Measurements from ENCODE around the gene LDB1. TPM values are rescaled to one million over a fixed set of nuclear protein-coding genes. Genes with fewer than 3 reads are reported as not detected.

The LDB1 gene
- total and polyA plus RNA-seq, 10 of the 15 experiments (the other 5 are each of a cell fraction or from before 2014, with no cell fraction given): 1.7 to 71.5 (median 36.9) TPM

GRCh38 chr10:102117391-102118159 lies 2.6 kb downstream of the LDB1 start:
- Histone ChIP-seq H3K27me3 (replicated peaks in 1 of 2; ENCODE audit: control insufficient read depth in 2 of 2, insufficient read depth in 2 of 2, low read length in 1 of 2) (no peaks in the 10 kb centered on the region), H3K4me3 (peak overlapping the region; percentile 98; the same call in 1 of the 2 replicates), H2AFZ (ENCODE audit: control insufficient read depth, low read depth, low read length) (peak overlapping the region; percentile 59), H3K79me2 (ENCODE audit: control insufficient read depth, insufficient read depth, low read length) (peaks cover 74% of the 10 kb centered on the region), H3K36me3 (ENCODE audit: control insufficient read depth in 2 of 2, insufficient read depth in 2 of 2, low read length in 1 of 2) (no peaks in the 10 kb centered on the region; a peak in 1 of 4 replicates), H3K27ac (ENCODE audit: control insufficient read depth, insufficient read depth) (peak overlapping the region; percentile 73), H3K9me3 (replicated peaks; ENCODE audit: control insufficient read depth, insufficient read depth, low read length) (no peaks in the 10 kb centered on the region), H3K9ac (ENCODE audit: control insufficient read depth, insufficient read depth, low read length) (peak overlapping the region; percentile 88), H3K4me1 (ENCODE audit: control insufficient read depth, insufficient read depth, low read length) (peaks cover 53% of the 10 kb centered on the region), H3K4me2 (ENCODE audit: control insufficient read depth, insufficient read depth) (peak overlapping the region; percentile 99), H4K20me1 (ENCODE audit: control insufficient read depth, insufficient read depth) (no peaks in the 10 kb centered on the region)
- in situ Hi-C loops (cut with MboI): no loop called here
- FAIRE-seq (no peak), DNase-seq (ENCODE audit: low read depth, low spot score) (no peak), ATAC-seq (peak; percentile 48)
- ChIA-PET SMC1A (ENCODE audit: uncharacterized antibody, unreplicated experiment) (interaction anchor here (0.9 to 1.8 kb wide), 2 partner anchors 14 to 108 kb away, joined by 3 to 7 read pairs; partner anchors contain the start of gene PPRC1), RAD21 (ENCODE audit: unreplicated experiment) (interaction anchor here (1.4 to 1.7 kb wide), 2 partner anchors 35 to 277 kb away, joined by 8 read pairs; partner anchors contain the start of gene NOLC1), CTCF (interaction anchor here (0.7 to 4.7 kb wide), 8 partner anchors 14 to 276 kb away, joined by 3 to 28 read pairs (median 4); partner anchors contain the start of gene PPRC1), POLR2A (interaction anchor here (0.7 to 1.4 kb wide), 6 partner anchors 13 to 386 kb away, joined by 3 to 4 read pairs (median 3); partner anchors contain the start of genes NOLC1 and SUFU)
- intact Hi-C loops (cut with micrococcal nuclease; ENCODE audit: unreplicated experiment): loop anchor here (2.0 to 5.0 kb wide), 2 partner anchors 65 to 280 kb away; no protein-coding TSS in a partner anchor
- BruUV-seq (replicated peaks): TSS peak; percentile 52
- 54% methylated on average over 11 of the region's 12 CpGs for WGBS (ENCODE audit: insufficient coverage, insufficient replicate concordance, low lambda C conversion rate, missing lambda C conversion rate)
- TF ChIP-seq IKZF1 (conservative IDR thresholded peaks at IDR 0.05): peak; percentile 67; the same call in 1 of the 2 replicates
- TF ChIP-seq, protein P1, sequence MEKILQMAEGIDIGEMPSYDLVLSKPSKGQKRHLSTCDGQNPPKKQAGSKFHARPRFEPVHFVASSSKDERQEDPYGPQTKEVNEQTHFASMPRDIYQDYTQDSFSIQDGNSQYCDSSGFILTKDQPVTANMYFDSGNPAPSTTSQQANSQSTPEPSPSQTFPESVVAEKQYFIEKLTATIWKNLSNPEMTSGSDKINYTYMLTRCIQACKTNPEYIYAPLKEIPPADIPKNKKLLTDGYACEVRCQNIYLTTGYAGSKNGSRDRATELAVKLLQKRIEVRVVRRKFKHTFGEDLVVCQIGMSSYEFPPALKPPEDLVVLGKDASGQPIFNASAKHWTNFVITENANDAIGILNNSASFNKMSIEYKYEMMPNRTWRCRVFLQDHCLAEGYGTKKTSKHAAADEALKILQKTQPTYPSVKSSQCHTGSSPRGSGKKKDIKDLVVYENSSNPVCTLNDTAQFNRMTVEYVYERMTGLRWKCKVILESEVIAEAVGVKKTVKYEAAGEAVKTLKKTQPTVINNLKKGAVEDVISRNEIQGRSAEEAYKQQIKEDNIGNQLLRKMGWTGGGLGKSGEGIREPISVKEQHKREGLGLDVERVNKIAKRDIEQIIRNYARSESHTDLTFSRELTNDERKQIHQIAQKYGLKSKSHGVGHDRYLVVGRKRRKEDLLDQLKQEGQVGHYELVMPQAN (conservative IDR thresholded peaks at IDR 0.05): peak; percentile 75
- TF ChIP-seq, protein P2, sequence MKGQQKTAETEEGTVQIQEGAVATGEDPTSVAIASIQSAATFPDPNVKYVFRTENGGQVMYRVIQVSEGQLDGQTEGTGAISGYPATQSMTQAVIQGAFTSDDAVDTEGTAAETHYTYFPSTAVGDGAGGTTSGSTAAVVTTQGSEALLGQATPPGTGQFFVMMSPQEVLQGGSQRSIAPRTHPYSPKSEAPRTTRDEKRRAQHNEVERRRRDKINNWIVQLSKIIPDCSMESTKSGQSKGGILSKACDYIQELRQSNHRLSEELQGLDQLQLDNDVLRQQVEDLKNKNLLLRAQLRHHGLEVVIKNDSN (IDR thresholded peaks at IDR 0.05; ENCODE audit: borderline replicate concordance, extremely low read length, insufficient read depth, low read depth, low read length): peak; percentile 64
- TF ChIP-seq SMARCA5 (IDR thresholded peaks at IDR 0.05): peak; percentile 38; the same call in 1 of the 2 replicates
- TF ChIP-seq MAX (IDR thresholded peaks at IDR 0.05; ENCODE audit: low read depth, low read length): peak; percentile 91
- TF ChIP-seq GATAD2B (conservative IDR thresholded peaks at IDR 0.05; ENCODE audit: low read depth): 0 out of 2 replicates have a peak, but pooled peaks have one; percentile 45
- TF ChIP-seq E2F4 (IDR thresholded peaks at IDR 0.05; ENCODE audit: low read depth, low read length): no peak
- no peak for TF ChIP-seq GABPA (IDR thresholded peaks at IDR 0.05; ENCODE audit: low read depth)
- TF ChIP-seq MXI1 (IDR thresholded peaks at IDR 0.05; ENCODE audit: low read depth, low read length): peak; percentile 96
- peak; percentile 94 for TF ChIP-seq ZNF687 (IDR thresholded peaks at IDR 0.05)
- peak; percentile 68 for TF ChIP-seq CHD2 (IDR thresholded peaks at IDR 0.05; ENCODE audit: borderline replicate concordance, low read depth, low read length)
- peak; percentile 41 to 66; a peak in 2 of 4 replicates for TF ChIP-seq IKZF2 (IDR thresholded peaks at IDR 0.05)

All from GM12878 (cell line).